DOHH2 (cell line): ENCODE data around the gene PRDM16.

Source experiments
- H3F3A ChIP-seq: fragments of 200-600 bp; sonication (generic), shearing (Covaris generic); 2 replicates; pipeline ENCODE4 v1.6.0; 2016; ENCODE audit warnings: antibody characterized with exemption, mild to moderate bottlenecking; ENCODE audit not compliant: control insufficient read depth, insufficient read depth
- H3K27ac ChIP-seq: fragments of 200-600 bp; sonication (generic); 2 replicates; pipeline ENCODE4 v1.5.1; 2014; ENCODE audit warnings: low read depth, mild to moderate bottlenecking, low read length, moderate library complexity
- H3K27me3 ChIP-seq: fragments of 200-600 bp; sonication (generic); 2 replicates; pipeline ENCODE4 v1.6.1; 2014; ENCODE audit warnings: mild to moderate bottlenecking, low read length, mixed read lengths; ENCODE audit not compliant: control insufficient read depth
- H3K36me3 ChIP-seq: fragments of 200-600 bp; sonication (generic); 2 replicates; pipeline ENCODE4 v1.6.1; 2014; ENCODE audit warnings: mild to moderate bottlenecking, low read length, moderate library complexity, mixed read lengths; ENCODE audit not compliant: control insufficient read depth
- H3K4me1 ChIP-seq: fragments of 200-600 bp; sonication (generic); 2 replicates; pipeline ENCODE4 v1.6.1; 2014; ENCODE audit warnings: mild to moderate bottlenecking, low read length, mixed read lengths; ENCODE audit not compliant: control insufficient read depth
- H3K4me2 ChIP-seq: fragments of 200-600 bp; sonication (generic); 2 replicates; pipeline ENCODE4 v1.6.0; 2014; ENCODE audit warnings: mild to moderate bottlenecking, low read length, moderate library complexity
- H3K4me3 ChIP-seq: fragments of 200-600 bp; sonication (generic); 2 replicates; pipeline ENCODE4 v1.5.1; 2014; ENCODE audit warnings: mild to moderate bottlenecking, low read length, mixed read lengths
- H3K79me2 ChIP-seq: fragments of 200-600 bp; sonication (generic); 2 replicates; pipeline ENCODE4 v1.6.1; 2014; ENCODE audit warnings: mild to moderate bottlenecking, low read length, mixed read lengths; ENCODE audit not compliant: control insufficient read depth
- H3K9me2 ChIP-seq: fragments of 200-600 bp; sonication (generic); replicated peaks from 2 replicates; pipeline ENCODE4 v1.6.1; 2014; ENCODE audit warnings: mild to moderate bottlenecking, low read length, mixed read lengths; ENCODE audit not compliant: control insufficient read depth
- H3K9me3 ChIP-seq: fragments of 200-600 bp; sonication (generic); 2 replicates; pipeline ENCODE4 v1.6.1; 2014; ENCODE audit warnings: antibody characterized with exemption, low read length, mixed read lengths; ENCODE audit not compliant: control insufficient read depth, insufficient read depth
- H4K20me1 ChIP-seq: fragments of 200-600 bp; sonication (generic); 2 replicates; pipeline ENCODE4 v1.6.0; 2014; ENCODE audit warnings: low read depth, mild to moderate bottlenecking, antibody characterized with exemption, low read length, moderate library complexity; ENCODE audit not compliant: control insufficient read depth, insufficient read depth
- CTCF ChIP-seq: fragments of 200-600 bp; sonication (generic); IDR thresholded peaks from one replicate; pipeline ENCODE4 v1.5.1; 2014; ENCODE audit warnings: antibody characterized with exemption, mild to moderate bottlenecking, low read depth, low read length; ENCODE audit not compliant: poor library complexity, severe bottlenecking
- EZH2phosphoT487 ChIP-seq: fragments of 200-600 bp; sonication (generic); IDR thresholded peaks from 2 replicates; pipeline ENCODE4 v1.6.1; 2017; ENCODE audit warnings: borderline replicate concordance, mild to moderate bottlenecking, antibody characterized with exemption, low read length, moderate library complexity, mixed read lengths

The PRDM16 gene

GRCh38 chr1:3315399-3316339 is 246.7 kb downstream of the PRDM16 start:
- H3K4me1 ChIP-seq = peaks cover 9% of the 10 kb centered on the region
- no peaks in the 10 kb centered on the region for H3K9me2 ChIP-seq
- no peaks in the 10 kb centered on the region for H3K36me3 ChIP-seq
- no peak overlapping the region for H3K4me2 ChIP-seq
- H3K27me3 ChIP-seq = no peaks in the 10 kb centered on the region
- H3K79me2 ChIP-seq = no peaks in the 10 kb centered on the region
- peak overlapping the region; percentile 60; the same call in 1 of the 2 replicates for H3K27ac ChIP-seq
- H3F3A ChIP-seq = peaks cover 9% of the 10 kb centered on the region
- H4K20me1 ChIP-seq = no peaks in the 10 kb centered on the region
- peaks cover 23% of the 10 kb centered on the region for H3K9me3 ChIP-seq
- TF ChIP-seq CTCF = no peak
- TF ChIP-seq EZH2phosphoT487 = no peak
- H3K4me3 ChIP-seq = no peak overlapping the region

- TF ChIP-seq CTCF (no peak), EZH2phosphoT487 (no peak)
- peaks cover 23% of the 10 kb centered on the region for H3K9me3 ChIP-seq
- no peaks in the 10 kb centered on the region for H3K36me3 ChIP-seq
- no peaks in the 10 kb centered on the region for H3K79me2 ChIP-seq
- no peaks in the 10 kb centered on the region for H4K20me1 ChIP-seq
- peak overlapping the region; percentile 60 for H3K27ac ChIP-seq
- H3K4me1 ChIP-seq = peaks cover 9% of the 10 kb centered on the region
- no peaks in the 10 kb centered on the region for H3K9me2 ChIP-seq
- peaks cover 9% of the 10 kb centered on the region for H3F3A ChIP-seq
- H3K4me3 ChIP-seq = no peak overlapping the region
- H3K27me3 ChIP-seq = no peaks in the 10 kb centered on the region
- no peak overlapping the region for H3K4me2 ChIP-seq
Measured at GRCh38 chr1:3316340-3316943, 247.4 kb downstream of the PRDM16 start.

- Histone ChIP-seq H3K4me3 (no peak overlapping the region), H4K20me1 (no peaks in the 10 kb centered on the region), H3K79me2 (no peaks in the 10 kb centered on the region), H3K4me2 (no peak overlapping the region), H3K36me3 (no peaks in the 10 kb centered on the region), H3F3A (peaks cover 9% of the 10 kb centered on the region), H3K9me3 (peaks cover 23% of the 10 kb centered on the region), H3K4me1 (peaks cover 9% of the 10 kb centered on the region), H3K27me3 (no peaks in the 10 kb centered on the region), H3K9me2 (no peaks in the 10 kb centered on the region), H3K27ac (no peak overlapping the region)
- TF ChIP-seq EZH2phosphoT487 = no peak
- TF ChIP-seq CTCF = no peak
Measured at GRCh38 chr1:3317456-3317855, 248.5 kb downstream of the PRDM16 start.
